ENCODE results near the gene SLC26A6.

DNA sequence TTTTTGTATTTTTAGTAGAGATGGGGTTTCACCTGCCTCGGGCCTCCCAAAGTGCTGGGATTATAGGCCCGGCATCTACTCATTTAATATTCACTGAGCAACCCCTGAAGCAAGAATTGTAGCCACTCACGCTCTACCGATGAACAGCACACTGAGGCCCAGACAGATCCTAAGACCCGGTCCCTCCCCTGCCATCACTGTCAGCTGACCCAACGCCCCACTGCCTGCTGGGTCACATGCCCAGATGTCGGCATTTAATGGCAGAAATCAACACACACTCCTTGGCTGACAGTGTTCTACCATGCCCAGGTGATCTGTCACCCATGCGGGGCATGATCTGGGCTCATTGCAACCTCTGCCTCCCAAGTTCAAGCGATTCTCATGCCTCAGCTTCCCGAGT lies 10.5 kb downstream of the SLC26A6 start:
- TF ChIP-seq, protein P1, sequence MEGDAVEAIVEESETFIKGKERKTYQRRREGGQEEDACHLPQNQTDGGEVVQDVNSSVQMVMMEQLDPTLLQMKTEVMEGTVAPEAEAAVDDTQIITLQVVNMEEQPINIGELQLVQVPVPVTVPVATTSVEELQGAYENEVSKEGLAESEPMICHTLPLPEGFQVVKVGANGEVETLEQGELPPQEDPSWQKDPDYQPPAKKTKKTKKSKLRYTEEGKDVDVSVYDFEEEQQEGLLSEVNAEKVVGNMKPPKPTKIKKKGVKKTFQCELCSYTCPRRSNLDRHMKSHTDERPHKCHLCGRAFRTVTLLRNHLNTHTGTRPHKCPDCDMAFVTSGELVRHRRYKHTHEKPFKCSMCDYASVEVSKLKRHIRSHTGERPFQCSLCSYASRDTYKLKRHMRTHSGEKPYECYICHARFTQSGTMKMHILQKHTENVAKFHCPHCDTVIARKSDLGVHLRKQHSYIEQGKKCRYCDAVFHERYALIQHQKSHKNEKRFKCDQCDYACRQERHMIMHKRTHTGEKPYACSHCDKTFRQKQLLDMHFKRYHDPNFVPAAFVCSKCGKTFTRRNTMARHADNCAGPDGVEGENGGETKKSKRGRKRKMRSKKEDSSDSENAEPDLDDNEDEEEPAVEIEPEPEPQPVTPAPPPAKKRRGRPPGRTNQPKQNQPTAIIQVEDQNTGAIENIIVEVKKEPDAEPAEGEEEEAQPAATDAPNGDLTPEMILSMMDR (IDR thresholded peaks at IDR 0.05) = no peak
- TF ChIP-seq POLR2A (IDR thresholded peaks at IDR 0.05) = no peak
